Neural progenitor cell (in vitro differentiated cells): ENCODE results near the gene PORCN. TPM values are rescaled to one million over a fixed set of nuclear protein-coding genes. Genes with fewer than 3 reads are reported as not detected.

Source experiments
- DNase-seq: peaks from one replicate; pipeline ENCODE4 v3.0.0-alpha.2; 2016; ENCODE audit warnings: low spot score
- H2AFZ ChIP-seq: fragments of 200-600 bp; sonication (generic); replicated peaks from 2 replicates; pipeline ENCODE4 v1.6.1; 2016; ENCODE audit warnings: antibody characterized with exemption
- H3F3A ChIP-seq: fragments of 200-600 bp; sonication (generic); 2 replicates; pipeline ENCODE4 v1.6.1; 2016; ENCODE audit warnings: antibody characterized with exemption, low read depth
- H3K27ac ChIP-seq: fragments of 200-600 bp; sonication (generic); 2 replicates; pipeline ENCODE4 v1.5.1; 2016; ENCODE audit warnings: mild to moderate bottlenecking
- H3K27me3 ChIP-seq: fragments of 200-600 bp; sonication (generic); 2 replicates; pipeline ENCODE4 v1.6.1; 2016; ENCODE audit warnings: mild to moderate bottlenecking, moderate library complexity
- H3K36me3 ChIP-seq: fragments of 200-600 bp; sonication (generic); 2 replicates; pipeline ENCODE4 v1.5.1; 2016
- H3K4me1 ChIP-seq: fragments of 200-600 bp; sonication (generic); 2 replicates; pipeline ENCODE4 v1.6.1; 2016; ENCODE audit warnings: mixed run types
- H3K4me2 ChIP-seq: fragments of 200-600 bp; sonication (generic); 2 replicates; pipeline ENCODE4 v1.6.1; 2016
- H3K4me3 ChIP-seq: fragments of 200-600 bp; sonication (generic); 2 replicates; pipeline ENCODE4 v1.5.1; 2016
- H3K79me2 ChIP-seq: fragments of 200-600 bp; sonication (generic); 2 replicates; pipeline ENCODE4 v1.6.1; 2016; ENCODE audit warnings: low read depth
- H3K9ac ChIP-seq: fragments of 200-600 bp; sonication (generic); 2 replicates; pipeline ENCODE4 v1.6.1; 2016
- H3K9me3 ChIP-seq: fragments of 200-600 bp; sonication (generic); 2 replicates; pipeline ENCODE4 v1.5.1; 2016; ENCODE audit warnings: low read depth
- H4K20me1 ChIP-seq: fragments of 200-600 bp; sonication (generic); 2 replicates; pipeline ENCODE4 v1.6.1; 2016; ENCODE audit warnings: low read depth
- H3K27ac Mint-ChIP-seq: 3 replicates; pipeline ENCODE4 v1.8.0; 2021; ENCODE audit warnings: mixed read lengths
- H3K27me3 Mint-ChIP-seq: 2 replicates; pipeline ENCODE4 v1.8.0; 2022; ENCODE audit warnings: low read depth, mild to moderate bottlenecking, inconsistent platforms, moderate library complexity, mixed read lengths; ENCODE audit not compliant: insufficient read depth
- H3K36me3 Mint-ChIP-seq: 3 replicates; pipeline ENCODE4 v1.8.0; 2021; ENCODE audit warnings: mixed read lengths
- H3K4me1 Mint-ChIP-seq: 3 replicates; pipeline ENCODE4 v1.8.0; 2021; ENCODE audit warnings: mixed read lengths
- H3K4me3 Mint-ChIP-seq: 3 replicates; pipeline ENCODE4 v1.8.0; 2021; ENCODE audit warnings: mild to moderate bottlenecking, moderate library complexity, mixed read lengths
- H3K9me3 Mint-ChIP-seq: 3 replicates; pipeline ENCODE4 v1.8.0; 2020; ENCODE audit warnings: mixed read lengths
- CTCF ChIP-seq: fragments of 200-600 bp; sonication (generic); IDR thresholded peaks from 2 replicates; pipeline ENCODE4 v1.5.1; 2017; ENCODE audit warnings: antibody characterized with exemption, mild to moderate bottlenecking
- EZH2 ChIP-seq: fragments of 200-600 bp; sonication (generic); IDR thresholded peaks from 2 replicates; pipeline ENCODE4 v1.6.1; 2017; ENCODE audit warnings: antibody characterized with exemption, mild to moderate bottlenecking, moderate library complexity
- EZH2phosphoT487 ChIP-seq: fragments of 200-600 bp; sonication (generic); IDR thresholded peaks from 2 replicates; pipeline ENCODE4 v1.6.1; 2017; ENCODE audit warnings: antibody characterized with exemption
- total RNA-seq: library from RNA; depleted of rRNA; stranded (reverse); fragments of >200 nt; gene quantifications from 2 replicates; pipeline ENCODE4 v1.2.3, GENCODE V29; 2015; ENCODE audit warnings: low replicate concordance

The PORCN gene
- total RNA-seq, 1 donor from 2014 or later, result 10.8 TPM

DNA sequence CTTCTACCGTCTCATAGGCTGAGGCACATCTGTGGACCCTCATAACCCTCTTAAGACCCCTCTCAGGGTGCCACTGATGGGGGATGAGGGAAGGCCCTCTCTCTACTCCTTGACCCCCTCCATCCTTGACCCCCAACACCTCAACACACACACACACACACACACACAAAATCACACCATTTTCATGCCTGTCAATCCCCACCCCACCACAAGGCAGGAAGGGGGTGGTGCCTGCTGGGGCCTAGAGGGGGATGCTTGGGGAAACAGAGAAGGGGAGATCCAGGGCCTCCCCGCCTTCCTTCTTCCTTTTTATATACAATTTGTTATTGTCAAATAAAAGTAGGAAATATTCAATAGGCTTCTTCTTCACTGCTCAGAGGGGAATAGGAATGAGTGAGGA lies 11.7 kb downstream of the PORCN start:
- H3K4me1 Mint-ChIP-seq, result peaks cover 12% of the 10 kb centered on the region
- H3K27me3 ChIP-seq, result no peaks in the 10 kb centered on the region
- no peak overlapping the region for H3K9ac ChIP-seq
- no peaks in the 10 kb centered on the region for H3K9me3 ChIP-seq
- H3K27ac ChIP-seq, result no peak overlapping the region
- peak overlapping the region; percentile 91 for H3K4me3 Mint-ChIP-seq
- H3K36me3 ChIP-seq, result no peaks in the 10 kb centered on the region
- peaks cover 11% of the 10 kb centered on the region for H3K9me3 Mint-ChIP-seq
- H3K4me3 ChIP-seq, result no peak overlapping the region
- no peak overlapping the region for H2AFZ ChIP-seq
- H3F3A ChIP-seq, result peaks cover 5% of the 10 kb centered on the region
- H3K27ac Mint-ChIP-seq, result peak overlapping the region; percentile 55
- no peak for TF ChIP-seq EZH2
- no peak for TF ChIP-seq EZH2phosphoT487
- no peak for TF ChIP-seq CTCF
- DNase-seq, result no peak
- no peak overlapping the region for H3K4me2 ChIP-seq
- peaks cover 5% of the 10 kb centered on the region for H3K27me3 Mint-ChIP-seq
- H3K36me3 Mint-ChIP-seq, result peaks cover 8% of the 10 kb centered on the region
- H4K20me1 ChIP-seq, result no peaks in the 10 kb centered on the region
- peaks cover 32% of the 10 kb centered on the region for H3K79me2 ChIP-seq
- H3K4me1 ChIP-seq, result no peaks in the 10 kb centered on the region

GRCh38 chrX:48520976-48521352 lies 12.2 kb downstream of the PORCN start:
- Histone ChIP-seq H3K4me3 (peak overlapping the region; percentile 61), H4K20me1 (no peaks in the 10 kb centered on the region), H3K36me3 (no peaks in the 10 kb centered on the region), H2AFZ (no peak overlapping the region), H3K9ac (no peak overlapping the region), H3K27me3 (no peaks in the 10 kb centered on the region), H3K27ac (no peak overlapping the region), H3K4me1 (no peaks in the 10 kb centered on the region), H3K9me3 (no peaks in the 10 kb centered on the region), H3F3A (peaks cover 5% of the 10 kb centered on the region), H3K4me2 (peak overlapping the region; percentile 81), H3K79me2 (peaks cover 32% of the 10 kb centered on the region)
- Mint-ChIP-seq H3K4me1 (peaks cover 12% of the 10 kb centered on the region), H3K4me3 (peak overlapping the region; percentile 91), H3K27ac (peak overlapping the region; percentile 70), H3K27me3 (peaks cover 5% of the 10 kb centered on the region), H3K9me3 (peaks cover 11% of the 10 kb centered on the region), H3K36me3 (peaks cover 8% of the 10 kb centered on the region)
- TF ChIP-seq EZH2 (no peak), EZH2phosphoT487 (no peak), CTCF (no peak)
- DNase-seq, result no peak

DNA sequence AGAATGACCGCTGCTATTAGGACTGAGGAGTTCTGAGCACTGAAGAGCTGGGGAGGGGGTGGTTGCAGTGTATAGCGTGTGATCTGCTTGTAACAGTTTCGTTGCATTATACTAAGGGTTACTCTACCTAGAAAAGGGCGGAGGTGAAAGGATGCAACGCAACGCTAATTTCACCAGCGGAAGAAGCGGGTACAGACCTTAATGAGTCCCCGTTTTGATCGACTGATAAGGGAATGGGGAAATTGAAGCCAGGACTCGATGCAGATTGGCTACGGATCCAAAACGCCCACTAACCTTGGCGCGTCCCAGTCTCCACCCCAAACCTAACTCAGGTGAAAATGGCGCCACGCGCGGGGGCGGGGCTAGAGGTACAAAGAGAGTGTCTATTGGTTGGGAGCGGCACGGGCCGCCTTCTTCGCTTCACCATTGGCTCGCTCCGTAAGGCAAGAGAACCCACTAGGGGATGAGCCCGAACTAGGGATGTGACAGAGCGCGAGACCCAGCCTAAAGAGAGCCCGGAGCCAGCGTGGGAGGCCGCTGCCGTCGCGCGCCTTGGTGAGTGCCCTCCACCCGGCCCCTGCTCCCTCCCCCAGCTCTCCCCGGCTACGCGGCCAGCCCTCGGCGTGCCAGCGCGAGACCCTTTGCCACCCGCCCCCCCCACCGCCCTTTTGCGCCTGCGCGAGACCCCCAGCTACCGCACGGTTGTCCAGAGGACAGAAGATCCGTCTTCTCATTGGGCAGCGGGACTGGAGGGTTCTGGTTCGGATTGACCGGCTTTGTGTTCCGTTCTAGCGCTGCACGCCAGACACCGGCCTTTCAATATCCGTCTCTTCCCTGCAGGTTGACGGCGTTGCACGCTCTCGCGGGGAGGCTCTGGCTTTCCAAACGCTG lies 12.8 kb downstream of the PORCN start, which contains the start of gene EBP:
TSS of gene EBP (plus strand) at position 456 of the 891 bp plus-strand sequence. CDS start 1,964 bp downstream, outside the sequence.
- peak within 1 kb of the TSS; percentile 91 for H3K4me3 Mint-ChIP-seq
- H3K9me3 Mint-ChIP-seq, result peaks cover 8% of the 10 kb centered on the region
- no peaks in the 10 kb centered on the region for H3K27me3 ChIP-seq
- H3K79me2 ChIP-seq, result peaks cover 32% of the 10 kb centered on the region
- peak within 1 kb of the TSS; percentile 81 for H3K4me2 ChIP-seq
- H3K27ac Mint-ChIP-seq, result peak within 1 kb of the TSS; percentile 70
- no peaks in the 10 kb centered on the region for H4K20me1 ChIP-seq
- no peak within 1 kb of the TSS for H3K27ac ChIP-seq
- peaks cover 12% of the 10 kb centered on the region for H3K4me1 Mint-ChIP-seq
- H3K4me3 ChIP-seq, result peak within 1 kb of the TSS; percentile 61
- DNase-seq, result peak; percentile 90
- H2AFZ ChIP-seq, result peak within 1 kb of the TSS; percentile 64
- peaks cover 5% of the 10 kb centered on the region for H3F3A ChIP-seq
- peaks cover 5% of the 10 kb centered on the region for H3K27me3 Mint-ChIP-seq
- TF ChIP-seq EZH2 (no peak), EZH2phosphoT487 (no peak), CTCF (no peak)
- peak within 1 kb of the TSS; percentile 23 for H3K9ac ChIP-seq
- H3K9me3 ChIP-seq, result no peaks in the 10 kb centered on the region
- H3K36me3 Mint-ChIP-seq, result peaks cover 10% of the 10 kb centered on the region
- no peaks in the 10 kb centered on the region for H3K4me1 ChIP-seq
- no peaks in the 10 kb centered on the region for H3K36me3 ChIP-seq
